GM18907 (cell line): Measurements from ENCODE around the gene UFSP1.

ENCODE experiments used
- ATAC-seq: cut with Tn5 transposase; IDR thresholded peaks from one replicate; pipeline ENCODE4 v1.9.1; 2021; ENCODE audit warnings: mild to moderate bottlenecking, moderate library complexity; ENCODE audit not compliant: unreplicated experiment

The UFSP1 gene

GRCh38 chr7:100895956-100896731 lies 6.6 kb upstream of the UFSP1 start:
- peak; percentile 39 for ATAC-seq

- ATAC-seq: no peak
Observed at GRCh38 chr7:100895701-100895955, 6.1 kb upstream of the UFSP1 start, which contains the start of gene ACHE. TSS of gene ACHE (minus strand) at chr7:100895888. CDS start at chr7:100894232, 1,656 bp downstream.

- ATAC-seq: no peak
Observed at GRCh38 chr7:100894860-100895700, 5.6 kb upstream of the UFSP1 start.

- ATAC-seq: no peak
Observed at GRCh38 chr7:100893910-100894721, 4.6 kb upstream of the UFSP1 start.

- no peak for ATAC-seq
Observed at GRCh38 chr7:100893318-100893895, 3.9 kb upstream of the UFSP1 start.

- no peak for ATAC-seq
Observed at GRCh38 chr7:100892364-100893317, 3.1 kb upstream of the UFSP1 start.

GRCh38 chr7:100891568-100892247 lies 2.2 kb upstream of the UFSP1 start:
- ATAC-seq: no peak

- ATAC-seq: no peak
Observed at GRCh38 chr7:100890653-100891567, 1.4 kb upstream of the UFSP1 start.

GRCh38 chr7:100888291-100888987 lies 1.1 kb downstream of the UFSP1 start:
- ATAC-seq: no peak

GRCh38 chr7:100887516-100888290 lies 1.8 kb downstream of the UFSP1 start:
- peak; percentile 44 for ATAC-seq

GRCh38 chr7:100886936-100887515 lies 2.5 kb downstream of the UFSP1 start:
- no peak for ATAC-seq

- no peak for ATAC-seq
Observed at GRCh38 chr7:100886142-100886935, 3.2 kb downstream of the UFSP1 start.

- no peak for ATAC-seq
Observed at GRCh38 chr7:100885440-100886141, 3.9 kb downstream of the UFSP1 start.

GRCh38 chr7:100884736-100885439 lies 4.6 kb downstream of the UFSP1 start:
- ATAC-seq: no peak
